ENCODE data around the gene GPR179.
A peak's percentile ranks its signal among the peaks of the same experiment; 100 is the strongest.

DNA sequence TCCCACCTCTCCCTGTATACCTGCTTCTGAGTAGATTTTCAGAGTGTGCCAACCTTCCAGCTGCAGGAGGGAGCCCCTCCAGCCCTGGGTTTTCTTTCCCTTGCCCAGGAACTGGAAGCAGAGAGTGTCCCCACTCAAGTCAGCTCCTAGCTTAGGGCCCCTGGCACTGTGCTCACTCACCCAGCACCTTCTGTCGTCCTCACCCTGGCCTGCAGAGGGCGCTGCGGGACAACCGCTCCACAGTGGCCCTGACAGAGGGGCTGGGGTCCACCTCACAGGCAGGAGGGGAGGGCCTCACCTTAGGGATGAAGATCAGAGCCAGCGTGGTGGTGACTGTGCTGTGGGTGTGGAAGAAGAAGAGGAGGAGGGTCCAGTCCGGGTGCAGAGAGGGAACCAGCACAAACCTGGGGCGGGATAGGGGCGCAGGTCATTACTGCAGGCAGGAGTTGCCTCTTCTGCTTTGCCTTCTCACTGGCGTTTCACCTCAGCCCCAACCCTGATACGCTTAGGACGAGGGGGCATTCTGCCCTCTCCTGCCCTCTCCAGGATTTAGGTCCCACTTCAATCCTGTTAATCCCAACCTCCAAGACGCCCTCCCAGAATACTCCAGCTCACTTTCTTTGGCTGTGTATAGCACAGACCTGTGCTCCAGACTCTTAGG, 10.0 kb downstream of the GPR179 start:
- TF ChIP-seq, protein P1, sequence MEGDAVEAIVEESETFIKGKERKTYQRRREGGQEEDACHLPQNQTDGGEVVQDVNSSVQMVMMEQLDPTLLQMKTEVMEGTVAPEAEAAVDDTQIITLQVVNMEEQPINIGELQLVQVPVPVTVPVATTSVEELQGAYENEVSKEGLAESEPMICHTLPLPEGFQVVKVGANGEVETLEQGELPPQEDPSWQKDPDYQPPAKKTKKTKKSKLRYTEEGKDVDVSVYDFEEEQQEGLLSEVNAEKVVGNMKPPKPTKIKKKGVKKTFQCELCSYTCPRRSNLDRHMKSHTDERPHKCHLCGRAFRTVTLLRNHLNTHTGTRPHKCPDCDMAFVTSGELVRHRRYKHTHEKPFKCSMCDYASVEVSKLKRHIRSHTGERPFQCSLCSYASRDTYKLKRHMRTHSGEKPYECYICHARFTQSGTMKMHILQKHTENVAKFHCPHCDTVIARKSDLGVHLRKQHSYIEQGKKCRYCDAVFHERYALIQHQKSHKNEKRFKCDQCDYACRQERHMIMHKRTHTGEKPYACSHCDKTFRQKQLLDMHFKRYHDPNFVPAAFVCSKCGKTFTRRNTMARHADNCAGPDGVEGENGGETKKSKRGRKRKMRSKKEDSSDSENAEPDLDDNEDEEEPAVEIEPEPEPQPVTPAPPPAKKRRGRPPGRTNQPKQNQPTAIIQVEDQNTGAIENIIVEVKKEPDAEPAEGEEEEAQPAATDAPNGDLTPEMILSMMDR (IDR thresholded peaks at IDR 0.05): peak in 4 of 6 experiments; percentile 27 to 44 (median 38)
- TF ChIP-seq POLR2A (IDR thresholded peaks at IDR 0.05): no peak
